A673 (cell line): ENCODE data around the gene MSH6. TPM values are rescaled to one million over a fixed set of nuclear protein-coding genes. Genes with fewer than 3 reads are reported as not detected.
A peak's percentile ranks its signal among the peaks of the same experiment; 100 is the strongest.

Experiments
- BruUV-seq: library from RNA; stranded (reverse); fragments of 400-500 nt; replicated peaks from 2 replicates; lab custom pipeline; 2021; lab: Mats Ljungman, UMichigan
- CTCF ChIA-PET: fragments of 300-600 bp; sonication (Branson Sonifier 250); formaldehyde crosslinking; loops from one replicate; lab custom pipeline; 2022; ENCODE audit warnings: antibody characterized with exemption; lab: Charles Lee
- POLR2A ChIA-PET: fragments of 300-600 bp; sonication (Branson Sonifier 250); formaldehyde crosslinking; loops from one replicate; lab custom pipeline; 2022; ENCODE audit warnings: antibody characterized with exemption; ENCODE audit not compliant: low non-redundant PET; lab: Charles Lee
- DNase-seq: peaks from one replicate; pipeline ENCODE4 v3.0.0-alpha.2; 2015; ENCODE audit warnings: low spot score
- H3K27ac ChIP-seq: fragments of 200-600 bp; sonication (generic); 2 replicates; pipeline ENCODE4 v1.5.1; 2016; ENCODE audit warnings: mixed run types, low read depth, mild to moderate bottlenecking, mixed read lengths, antibody characterized with exemption, low read length; ENCODE audit not compliant: poor library complexity, severe bottlenecking
- H3K27me3 ChIP-seq: fragments of 200-600 bp; sonication (generic); replicated peaks from 2 replicates; pipeline ENCODE4 v1.6.1; 2017; ENCODE audit warnings: mixed run types, low read depth, mild to moderate bottlenecking, mixed read lengths, antibody characterized with exemption, low read length; ENCODE audit not compliant: insufficient read depth, poor library complexity
- H3K36me3 ChIP-seq: fragments of 200-600 bp; sonication (generic); 2 replicates; pipeline ENCODE4 v1.6.1; 2016; ENCODE audit warnings: mixed run types, mild to moderate bottlenecking, mixed read lengths, antibody characterized with exemption, low read length; ENCODE audit not compliant: insufficient read depth, poor library complexity, severe bottlenecking
- H3K4me1 ChIP-seq: fragments of 200-600 bp; sonication (generic); 2 replicates; pipeline ENCODE4 v1.6.1; 2017; ENCODE audit warnings: mixed run types, mild to moderate bottlenecking, mixed read lengths, antibody characterized with exemption, low read length; ENCODE audit not compliant: insufficient read depth, poor library complexity, severe bottlenecking
- H3K4me3 ChIP-seq: fragments of 200-600 bp; sonication (generic); 2 replicates; pipeline ENCODE4 v1.5.1; 2016; ENCODE audit warnings: low read depth, mixed run types, mild to moderate bottlenecking, mixed read lengths, low read length; ENCODE audit not compliant: poor library complexity, severe bottlenecking
- H3K9me3 ChIP-seq: fragments of 200-600 bp; sonication (generic); 2 replicates; pipeline ENCODE4 v1.6.1; 2016; ENCODE audit warnings: mixed run types, low read depth, mild to moderate bottlenecking, mixed read lengths, antibody characterized with exemption, low read length; ENCODE audit not compliant: poor library complexity, severe bottlenecking
- EZH2 ChIP-seq: fragments of 200-600 bp; sonication (generic); IDR thresholded peaks from 2 replicates; pipeline ENCODE4 v1.6.1; 2017; ENCODE audit warnings: borderline replicate concordance, low read depth, mild to moderate bottlenecking, mixed read lengths, antibody characterized with exemption, low read length; ENCODE audit not compliant: poor library complexity, severe bottlenecking
- intact Hi-C: fragments of 100-400 bp; cut with micrococcal nuclease; formaldehyde crosslinking; loops from one replicate; pipeline ENCODE4 v1.10.0; 2022; ENCODE audit not compliant: unreplicated experiment
- total RNA-seq: library from RNA; stranded (reverse); gene quantifications from 2 replicates; pipeline ENCODE4 v1.2.3, GENCODE V29; 2021
- TF ChIP-seq, protein P1 (sequence below): fragments of 300-800, 200-600 bp; sonication (generic); conservative IDR thresholded peaks from 2 replicates; pipeline ENCODE4 v1.5.1; 2017; ENCODE audit warnings: low read depth, mild to moderate bottlenecking, antibody characterized with exemption, low read length, moderate library complexity, mixed read lengths

The MSH6 gene
- total RNA-seq, 1 experiment from 2014 or later, result 182 TPM

DNA sequence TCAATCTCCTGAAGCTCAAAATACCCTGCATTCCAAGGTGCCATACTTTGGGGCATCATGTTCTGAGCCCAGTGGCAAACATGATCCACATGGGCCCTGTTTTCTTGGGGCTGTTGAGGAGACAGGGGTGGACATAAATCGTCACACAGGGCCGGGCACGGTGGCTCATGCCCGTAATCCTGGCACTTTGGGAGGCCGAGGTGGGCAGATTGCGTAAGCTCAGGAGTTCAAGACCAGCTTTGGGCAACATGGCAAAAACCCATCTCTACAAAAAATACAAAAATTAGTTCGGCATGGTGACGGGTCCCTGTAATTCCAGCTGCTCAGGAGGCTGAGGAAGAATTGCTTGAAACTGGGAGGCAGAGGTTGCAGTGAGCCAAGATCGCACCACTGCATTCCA lies 13.6 kb upstream of the MSH6 start:
- no peaks in the 10 kb centered on the region for H3K27me3 ChIP-seq
- TF ChIP-seq EZH2, result no peak
- TF ChIP-seq, protein P1, sequence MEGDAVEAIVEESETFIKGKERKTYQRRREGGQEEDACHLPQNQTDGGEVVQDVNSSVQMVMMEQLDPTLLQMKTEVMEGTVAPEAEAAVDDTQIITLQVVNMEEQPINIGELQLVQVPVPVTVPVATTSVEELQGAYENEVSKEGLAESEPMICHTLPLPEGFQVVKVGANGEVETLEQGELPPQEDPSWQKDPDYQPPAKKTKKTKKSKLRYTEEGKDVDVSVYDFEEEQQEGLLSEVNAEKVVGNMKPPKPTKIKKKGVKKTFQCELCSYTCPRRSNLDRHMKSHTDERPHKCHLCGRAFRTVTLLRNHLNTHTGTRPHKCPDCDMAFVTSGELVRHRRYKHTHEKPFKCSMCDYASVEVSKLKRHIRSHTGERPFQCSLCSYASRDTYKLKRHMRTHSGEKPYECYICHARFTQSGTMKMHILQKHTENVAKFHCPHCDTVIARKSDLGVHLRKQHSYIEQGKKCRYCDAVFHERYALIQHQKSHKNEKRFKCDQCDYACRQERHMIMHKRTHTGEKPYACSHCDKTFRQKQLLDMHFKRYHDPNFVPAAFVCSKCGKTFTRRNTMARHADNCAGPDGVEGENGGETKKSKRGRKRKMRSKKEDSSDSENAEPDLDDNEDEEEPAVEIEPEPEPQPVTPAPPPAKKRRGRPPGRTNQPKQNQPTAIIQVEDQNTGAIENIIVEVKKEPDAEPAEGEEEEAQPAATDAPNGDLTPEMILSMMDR, result no peak
- no TSS peak for BruUV-seq
- H3K9me3 ChIP-seq, result no peaks in the 10 kb centered on the region
- CTCF ChIA-PET, result interaction anchor here (0.6 kb wide), 1 partner anchor 259 kb away, joined by 3 read pairs; no protein-coding TSS in a partner anchor
- no peaks in the 10 kb centered on the region for H3K36me3 ChIP-seq
- intact Hi-C loops, result loop anchor here (2.0 kb wide), 1 partner anchor 435 kb away; no protein-coding TSS in a partner anchor
- no peaks in the 10 kb centered on the region for H3K4me1 ChIP-seq
- POLR2A ChIA-PET, result interaction anchor here (0.5 kb wide), 1 partner anchor 14 kb away, joined by 3 read pairs; the partner anchor contains the start of gene MSH6
- H3K4me3 ChIP-seq, result no peak overlapping the region
- no peak overlapping the region for H3K27ac ChIP-seq
- DNase-seq, result no peak

DNA sequence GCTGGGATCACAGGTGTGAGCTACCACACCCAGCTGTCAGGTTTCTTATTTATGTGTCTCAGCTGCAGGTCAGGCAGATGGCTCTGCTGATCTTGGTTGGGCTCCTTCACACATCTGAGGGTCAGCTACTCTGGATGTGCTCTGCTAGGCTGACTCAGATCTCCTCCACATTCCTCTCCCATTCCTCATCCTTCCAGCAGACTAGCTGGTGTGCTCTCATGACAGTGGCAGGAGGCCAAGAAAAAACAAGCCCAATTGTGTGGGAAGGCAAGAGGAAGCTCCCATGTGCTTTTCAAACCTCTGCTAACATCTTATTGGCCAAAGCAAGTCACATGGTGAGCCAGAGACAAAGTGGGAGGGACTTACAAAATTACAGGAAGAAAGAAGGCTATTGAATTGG lies 11.7 kb upstream of the MSH6 start:
- ChIA-PET CTCF (interaction anchor here (0.6 to 0.7 kb wide), 2 partner anchors 260 to 384 kb away, joined by 4 to 11 read pairs; no protein-coding TSS in a partner anchor), POLR2A (no interaction called here)
- Histone ChIP-seq H3K27ac (no peak overlapping the region), H3K9me3 (no peaks in the 10 kb centered on the region), H3K36me3 (no peaks in the 10 kb centered on the region), H3K27me3 (no peaks in the 10 kb centered on the region), H3K4me1 (no peaks in the 10 kb centered on the region), H3K4me3 (no peak overlapping the region)
- TF ChIP-seq EZH2, result no peak
- intact Hi-C loops, result no loop called here
- DNase-seq, result peak; percentile 71
- no TSS peak for BruUV-seq

DNA sequence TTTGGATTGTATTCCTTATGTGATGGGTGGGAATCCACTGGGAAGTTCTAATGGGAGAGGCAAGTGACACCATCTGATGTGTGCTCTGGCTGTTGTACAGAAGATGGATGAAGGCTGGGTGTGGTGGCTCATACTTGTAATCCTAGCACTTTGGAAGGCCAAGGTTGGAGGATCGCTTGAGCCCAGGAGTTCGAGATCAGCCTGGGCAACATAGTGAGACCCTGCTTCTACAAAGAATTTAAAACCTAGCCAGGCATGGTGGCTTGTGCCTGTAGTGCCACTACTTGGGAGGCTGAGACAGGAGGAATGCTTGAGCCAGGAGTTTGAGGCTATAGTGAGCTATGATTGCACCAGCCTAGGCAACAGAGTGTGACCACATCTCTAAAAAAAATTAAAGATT lies 10.6 kb upstream of the MSH6 start:
- Histone ChIP-seq H3K4me3 (no peak overlapping the region), H3K4me1 (no peaks in the 10 kb centered on the region), H3K27ac (no peak overlapping the region), H3K36me3 (no peaks in the 10 kb centered on the region), H3K9me3 (no peaks in the 10 kb centered on the region), H3K27me3 (no peaks in the 10 kb centered on the region)
- BruUV-seq, result no TSS peak
- POLR2A ChIA-PET, result no interaction called here
- DNase-seq, result no peak
- intact Hi-C loops, result no loop called here
- CTCF ChIA-PET, result no interaction called here
- no peak for TF ChIP-seq EZH2
- TF ChIP-seq, protein P1, result no peak

DNA sequence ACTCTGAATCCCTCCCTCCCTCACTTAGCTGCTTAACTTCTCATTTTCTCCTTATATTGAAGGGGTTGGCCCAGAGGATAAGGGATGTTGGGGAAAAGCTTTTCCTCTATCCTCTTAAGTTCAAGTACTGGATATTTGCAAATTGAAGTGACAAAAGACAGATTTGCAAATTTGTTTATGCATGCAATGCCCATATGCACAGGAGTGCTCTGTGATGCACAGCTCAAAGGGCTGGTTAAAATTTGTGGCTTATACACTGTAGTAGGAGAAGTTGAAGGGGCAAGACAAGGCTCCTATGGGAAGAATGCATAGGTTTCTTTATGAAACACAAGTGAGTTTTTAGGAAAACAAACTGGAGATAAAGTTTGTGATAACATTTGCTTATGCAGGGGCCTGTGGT lies 8.4 kb upstream of the MSH6 start:
- H3K27me3 ChIP-seq, result no peaks in the 10 kb centered on the region
- H3K9me3 ChIP-seq, result no peaks in the 10 kb centered on the region
- CTCF ChIA-PET, result no interaction called here
- H3K4me1 ChIP-seq, result no peaks in the 10 kb centered on the region
- no TSS peak for BruUV-seq
- intact Hi-C loops, result no loop called here
- TF ChIP-seq, protein P1, result no peak
- no peak for TF ChIP-seq EZH2
- POLR2A ChIA-PET, result interaction anchor here (0.6 kb wide), 1 partner anchor 435 kb away, joined by 3 read pairs; no protein-coding TSS in a partner anchor
- no peak overlapping the region for H3K4me3 ChIP-seq
- no peaks in the 10 kb centered on the region for H3K36me3 ChIP-seq
- H3K27ac ChIP-seq, result no peak overlapping the region
- no peak for DNase-seq
